Ovary (tissue), 9 donors: ENCODE measurements around the gene LMX1A. TPM values are rescaled to one million over a fixed set of nuclear protein-coding genes. Genes with fewer than 3 reads are reported as not detected.

Source experiments
- DNase-seq, 5 donors: peaks; one replicate each; pipeline ENCODE4 v3.0.0-alpha.2; 2019 to 2020
- H3K27ac ChIP-seq, 2 donors: fragments of 200-600 bp; one replicate each; pipeline versions ENCODE4 v1.5.1 to v1.8.0; 2019 to 2022
- H3K27me3 ChIP-seq: fragments of 200-600 bp; one replicate; pipeline ENCODE4 v1.8.0; 2022
- H3K36me3 ChIP-seq: fragments of 200-600 bp; sonication (generic); one replicate; pipeline ENCODE4 v1.5.1; 2019
- H3K4me1 ChIP-seq: one replicate; pipeline ENCODE4 v1.8.1; 2013; ENCODE audit warnings: mild to moderate bottlenecking, moderate library complexity; ENCODE audit not compliant: insufficient read depth
- H3K4me3 ChIP-seq: fragments of 200-600 bp; sonication (generic); one replicate; pipeline ENCODE4 v1.5.1; 2017
- H3K9me3 ChIP-seq, 2 donors: fragments of 200-600 bp in 1 of 2; sonication (generic) in 1 of 2; one replicate each; pipeline versions ENCODE4 v1.5.1 to v1.8.1; 2013 to 2019; ENCODE audit warnings: mild to moderate bottlenecking in 1 of 2, moderate library complexity in 1 of 2
- CTCF ChIP-seq, 3 donors: fragments of 450-650 bp in 2 of 3; fragments of 200-600 bp in 1 of 3; IDR thresholded peaks; one replicate each; pipeline versions ENCODE4 v1.5.1 to v1.8.0; 2016 to 2022; ENCODE audit warnings: antibody characterized with exemption in 3 of 3, mild to moderate bottlenecking in 1 of 3
- EP300 ChIP-seq: sonication (generic); formaldehyde crosslinking; IDR thresholded peaks from one replicate; pipeline ENCODE4 v1.6.1; 2017; ENCODE audit warnings: antibody characterized with exemption
- POLR2A ChIP-seq: fragments of 450-650 bp; IDR thresholded peaks from one replicate; pipeline ENCODE4 v1.6.1; 2017; ENCODE audit warnings: antibody characterized with exemption, mild to moderate bottlenecking, moderate library complexity
- WGBS, 3 donors: extraction: QIAGEN DNeasy Blood & Tissue Kit in 1 of 3; methylation state at CpG; one replicate each; pipeline versions ENCODE4 v1.1.5 to v1.1.7; 2013 to 2017; 5-methylcytosine and 5-hydroxymethylcytosine counted together
- intact Hi-C, 4 donors: fragments of 100-400 bp; cut with DNase I; formaldehyde crosslinking; loops; one replicate each; pipeline versions ENCODE4 v1.11.0 to v1.15.1; 2022 to 2023
- polyA plus RNA-seq, 2 donors: library from polyadenylated mRNA; stranded (reverse); fragments of 200-250 nt in 1 of 2; fragments of 350-450 nt in 1 of 2; fragmentation: Illumina TruSeq in 1 of 2; extraction: RNeasy Lipid Tissue Mini Kit (QIAGEN cat#74804) in 1 of 2; gene quantifications; one replicate each; pipeline ENCODE4 v1.2.3, GENCODE V29; 2013 to 2014
- total RNA-seq, 7 donors: library from RNA; depleted of rRNA in 2 of 7; stranded (reverse); fragments of >200 nt in 2 of 7; fragmentation: NEBNext Ultra II Directional in 3 of 7; extraction: Animal tissue kit (Norgen Biotek cat#: 25700) in 3 of 7; gene quantifications; one replicate each; pipeline versions ENCODE4 v1.1.0 to v1.2.4, GENCODE V29; 2016 to 2023
- donor health status: DM: no; HTN: no; CAD: no; lungs with moderate emphysema.
- donor health status: DM: no; HTN: no; CAD: no.
- donor health status: Bipolar disorder and iron deficiency.
- donor health status: DM: yes; HTN: yes; CAD: no.
- donor health status: DM: no; HTN: no; CAD: no.
- donor health status: DM: yes; HTN: yes; CAD: no.

The LMX1A gene
- total and polyA plus RNA-seq, 9 donors = 0.15 TPM; not detected in 8

GRCh38 chr1:165317612-165318011 lies 38.9 kb downstream of the LMX1A start:
- no peak for TF ChIP-seq EP300
- TF ChIP-seq CTCF (IDR thresholded peaks at IDR 0.05) = no peak
- TF ChIP-seq POLR2A = no peak
- Histone ChIP-seq H3K4me1 (no peaks in the 10 kb centered on the region), H3K27ac (no peak overlapping the region), H3K36me3 (no peaks in the 10 kb centered on the region), H3K9me3 (no peaks in the 10 kb centered on the region), H3K27me3 (no peaks in the 10 kb centered on the region), H3K4me3 (no peak overlapping the region)
- 26 to 39% (median 27%) methylated on average over 5 of the region's 5 CpGs for WGBS, 3 donors
- intact Hi-C loops = no loop called here
- DNase-seq = no peak

- Histone ChIP-seq H3K27ac (no peak overlapping the region), H3K36me3 (no peaks in the 10 kb centered on the region), H3K27me3 (no peaks in the 10 kb centered on the region), H3K9me3 (no peaks in the 10 kb centered on the region), H3K4me1 (no peaks in the 10 kb centered on the region), H3K4me3 (no peak overlapping the region)
- DNase-seq = no peak
- WGBS, 3 donors = 78 to 90% (median 79%) methylated on average over 9 to 10 of the region's 10 CpGs
- no peak for TF ChIP-seq POLR2A
- TF ChIP-seq EP300 = no peak
- TF ChIP-seq CTCF (IDR thresholded peaks at IDR 0.05) = no peak
- intact Hi-C loops = no loop called here
Measured at GRCh38 chr1:165316153-165316772, 40.3 kb downstream of the LMX1A start.

- H3K9me3 ChIP-seq = no peaks in the 10 kb centered on the region
- no peaks in the 10 kb centered on the region for H3K27me3 ChIP-seq
- intact Hi-C loops = no loop called here
- H3K36me3 ChIP-seq = no peaks in the 10 kb centered on the region
- H3K27ac ChIP-seq = no peak overlapping the region
- DNase-seq = no peak
- H3K4me3 ChIP-seq = no peak overlapping the region
- TF ChIP-seq POLR2A (no peak), EP300 (no peak), CTCF (IDR thresholded peaks at IDR 0.05) (no peak)
- 60 to 67% (median 65%) methylated on average over 3 of the region's 3 CpGs for WGBS, 3 donors
- H3K4me1 ChIP-seq = no peaks in the 10 kb centered on the region
Measured at GRCh38 chr1:165315481-165315880, 41.0 kb downstream of the LMX1A start.

GRCh38 chr1:165313903-165314302 lies 42.6 kb downstream of the LMX1A start:
- H3K36me3 ChIP-seq = no peaks in the 10 kb centered on the region
- no peak overlapping the region for H3K27ac ChIP-seq
- intact Hi-C loops = no loop called here
- no peaks in the 10 kb centered on the region for H3K4me1 ChIP-seq
- 30 to 37% (median 37%) methylated on average over 4 of the region's 4 CpGs for WGBS, 3 donors
- no peaks in the 10 kb centered on the region for H3K27me3 ChIP-seq
- no peak overlapping the region for H3K4me3 ChIP-seq
- TF ChIP-seq CTCF (IDR thresholded peaks at IDR 0.05) (no peak), POLR2A (no peak), EP300 (no peak)
- H3K9me3 ChIP-seq = no peaks in the 10 kb centered on the region
- DNase-seq = no peak
